ENCODE results near the gene ACOT11.

ACOT11 gene

GRCh38 chr1:54650417-54650816 lies 102.4 kb downstream of the ACOT11 start:
- no peak for DNase-seq (ENCODE audit: low spot score)
- Histone ChIP-seq H3K27ac (no peak overlapping the region), H3K4me3 (no peak overlapping the region)
- no peak for TF ChIP-seq CTCF (IDR thresholded peaks at IDR 0.05)

DNA sequence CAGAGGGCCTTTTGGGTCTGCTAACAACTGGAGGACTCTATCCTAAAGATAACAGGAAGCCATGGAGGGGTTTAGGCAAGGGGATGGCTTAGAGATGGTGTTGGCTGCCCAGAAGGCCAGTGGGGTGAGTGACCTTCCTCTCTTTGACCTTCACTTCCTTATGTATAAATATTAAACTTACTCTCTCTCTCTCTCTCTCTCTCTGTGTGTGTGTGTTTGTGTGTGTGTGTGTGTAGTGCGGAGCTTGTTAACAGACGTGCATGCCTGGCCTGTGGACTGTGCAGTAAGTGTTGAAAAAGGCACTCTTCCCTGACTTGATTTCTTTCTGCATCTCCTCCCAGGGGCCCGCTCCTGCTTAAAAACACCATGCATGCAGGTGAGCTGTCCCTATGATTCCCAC lies 103.6 kb downstream of the ACOT11 start:
- H3K27ac ChIP-seq: no peak overlapping the region
- H3K4me3 ChIP-seq: no peak overlapping the region
- TF ChIP-seq CTCF (IDR thresholded peaks at IDR 0.05): no peak
- DNase-seq (ENCODE audit: low spot score): no peak

DNA sequence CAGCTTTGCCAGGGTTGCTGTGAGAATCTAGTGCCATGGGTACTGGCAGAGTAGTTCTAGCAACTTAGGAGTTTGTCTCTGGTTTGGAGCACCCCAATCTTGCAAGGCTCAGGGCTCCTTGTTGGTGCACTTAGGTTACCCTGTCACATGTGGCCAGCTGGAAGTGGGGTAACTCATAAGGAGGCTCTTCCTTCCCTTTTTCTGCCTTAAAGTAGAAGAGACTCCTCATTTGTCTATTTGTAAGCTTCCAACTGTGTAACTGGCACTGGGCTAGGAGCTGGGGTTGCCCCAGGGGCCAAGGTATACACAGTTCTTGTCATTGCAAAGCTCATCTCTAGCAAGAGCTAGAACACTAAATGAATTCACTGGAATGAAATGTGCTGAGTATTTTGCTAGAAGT lies 104.1 kb downstream of the ACOT11 start:
- TF ChIP-seq CTCF (IDR thresholded peaks at IDR 0.05): no peak
- Histone ChIP-seq H3K27ac (no peak overlapping the region), H3K4me3 (no peak overlapping the region)
- no peak for DNase-seq (ENCODE audit: low spot score)

DNA sequence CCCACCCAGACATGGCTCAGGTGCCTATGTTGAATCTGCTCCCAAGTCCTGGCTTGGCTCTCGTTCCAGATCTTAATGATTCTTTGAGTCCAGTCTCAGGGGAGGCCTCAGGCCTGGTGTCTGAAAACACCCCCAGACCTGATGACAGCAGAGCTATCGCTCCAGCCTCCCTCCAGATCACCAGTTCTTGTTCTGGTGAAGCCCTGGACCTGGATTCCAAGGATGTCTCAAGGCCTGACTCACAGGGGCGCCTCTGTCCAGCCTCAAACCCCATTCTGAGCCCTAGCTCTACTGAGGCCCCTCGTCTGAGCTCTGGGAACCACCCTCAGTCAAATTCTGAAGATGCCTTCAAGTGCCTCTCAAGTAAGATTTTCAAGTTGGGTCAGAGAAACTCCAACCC lies 105.0 kb downstream of the ACOT11 start:
- H3K4me3 ChIP-seq: no peak overlapping the region
- TF ChIP-seq CTCF (IDR thresholded peaks at IDR 0.05): no peak
- no peak for DNase-seq (ENCODE audit: low spot score)
- no peak overlapping the region for H3K27ac ChIP-seq

DNA sequence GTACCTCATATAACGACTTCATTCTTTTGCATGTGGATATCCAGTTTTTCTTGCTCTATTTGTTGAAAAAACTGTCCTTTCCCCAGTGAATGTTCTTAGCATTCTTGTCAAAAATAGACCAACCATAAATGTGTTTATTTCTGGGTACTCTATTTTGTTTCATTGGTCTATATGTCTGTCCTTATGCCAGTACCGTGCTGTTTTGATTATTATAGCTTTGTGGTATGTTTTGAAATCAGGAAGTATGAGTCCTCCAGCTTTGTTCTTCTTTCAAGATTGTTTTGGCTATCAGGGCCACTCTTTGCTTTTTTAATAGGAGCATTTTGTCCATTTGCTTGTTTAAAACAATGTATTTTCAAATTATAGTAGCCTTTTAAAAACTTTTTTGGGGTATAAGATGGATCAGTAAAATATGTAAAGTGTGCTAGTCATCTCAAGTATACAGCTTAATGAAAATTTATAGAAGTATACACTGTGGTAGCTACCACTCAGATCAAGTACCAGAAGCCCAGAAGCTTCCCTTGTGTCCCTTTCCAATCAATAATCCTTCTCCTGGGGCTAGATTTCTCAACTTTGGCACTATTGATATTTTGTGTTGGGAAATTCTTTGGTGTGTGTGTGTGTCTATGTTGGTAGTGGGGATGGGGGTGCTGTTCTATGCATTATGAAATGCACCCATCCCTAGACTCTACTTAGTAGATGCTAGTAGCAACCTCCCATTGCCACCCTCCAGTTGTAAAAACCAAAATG lies 110.3 kb downstream of the ACOT11 start:
- no peak for TF ChIP-seq CTCF (IDR thresholded peaks at IDR 0.05)
- DNase-seq (ENCODE audit: low spot score): no peak
- H3K27ac ChIP-seq: no peak overlapping the region
- H3K4me3 ChIP-seq: no peak overlapping the region

All from coronary artery (tissue), 2 donors.